Subcutaneous adipose tissue (tissue), 4 donors: ENCODE measurements around the gene TSPYL2. TPM values are rescaled to one million over a fixed set of nuclear protein-coding genes. Genes with fewer than 3 reads are reported as not detected.

ENCODE experiments used
- CTCF ChIP-seq: fragments of 450-650 bp; IDR thresholded peaks from one replicate; pipeline ENCODE4 v1.5.1; 2016; ENCODE audit warnings: low read depth, mild to moderate bottlenecking, control low read depth, antibody characterized with exemption, moderate library complexity
- total RNA-seq, 4 donors: library from RNA; depleted of rRNA; stranded (reverse); fragments of >200 nt; gene quantifications; one replicate each; pipeline ENCODE4 v1.1.0, GENCODE V29; 2016

Gene TSPYL2
- total RNA-seq, 4 donors from 2014 or later: 33.5 to 56.6 (median 43.5) TPM

DNA sequence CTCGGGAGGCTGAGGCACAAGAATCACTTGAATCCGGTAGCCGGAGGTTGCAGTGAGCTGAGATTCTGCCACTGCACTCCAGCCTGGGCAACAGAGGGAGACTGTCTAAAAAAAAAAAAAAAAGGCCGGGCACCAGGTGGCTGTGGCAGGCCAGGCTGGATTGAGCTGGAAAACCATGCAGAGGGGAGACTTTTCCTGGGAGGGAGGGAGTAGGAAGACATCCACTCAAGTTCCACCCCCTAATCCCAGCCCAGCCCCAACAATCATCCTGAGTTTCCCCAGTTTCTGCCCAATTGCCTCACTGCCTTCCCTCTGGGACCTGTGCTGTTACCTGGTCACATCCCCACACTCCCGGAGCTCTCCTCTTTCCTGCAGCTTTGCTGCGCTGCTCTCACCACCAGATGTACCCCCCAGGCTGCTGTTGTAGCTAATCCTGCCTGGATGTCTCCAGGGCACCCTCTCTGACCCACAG is 9.0 kb upstream of the TSPYL2 start:
- TF ChIP-seq CTCF: no peak

DNA sequence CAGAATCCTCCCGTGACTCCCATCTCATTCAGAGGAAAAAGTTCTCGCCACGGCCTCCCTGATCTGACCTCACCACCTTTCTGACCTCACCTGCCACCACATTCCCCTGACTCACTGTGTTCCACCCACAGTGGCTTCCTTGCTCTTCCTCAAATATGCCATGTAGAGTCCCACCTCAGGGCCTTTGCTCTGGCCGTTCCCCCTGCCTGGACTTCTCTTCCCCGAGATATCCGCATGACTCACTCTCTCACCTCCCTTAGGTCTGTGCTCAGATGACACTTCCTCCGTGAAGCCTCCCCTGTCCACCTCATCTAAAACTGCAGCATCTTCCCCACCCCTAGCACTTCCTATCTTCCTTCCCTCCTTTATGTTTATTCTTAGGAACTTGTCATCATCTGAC is 7.2 kb upstream of the TSPYL2 start:
- TF ChIP-seq CTCF: no peak

- no peak for TF ChIP-seq CTCF
Observed at GRCh38 chrX:53076671-53077070, 5.5 kb upstream of the TSPYL2 start.

DNA sequence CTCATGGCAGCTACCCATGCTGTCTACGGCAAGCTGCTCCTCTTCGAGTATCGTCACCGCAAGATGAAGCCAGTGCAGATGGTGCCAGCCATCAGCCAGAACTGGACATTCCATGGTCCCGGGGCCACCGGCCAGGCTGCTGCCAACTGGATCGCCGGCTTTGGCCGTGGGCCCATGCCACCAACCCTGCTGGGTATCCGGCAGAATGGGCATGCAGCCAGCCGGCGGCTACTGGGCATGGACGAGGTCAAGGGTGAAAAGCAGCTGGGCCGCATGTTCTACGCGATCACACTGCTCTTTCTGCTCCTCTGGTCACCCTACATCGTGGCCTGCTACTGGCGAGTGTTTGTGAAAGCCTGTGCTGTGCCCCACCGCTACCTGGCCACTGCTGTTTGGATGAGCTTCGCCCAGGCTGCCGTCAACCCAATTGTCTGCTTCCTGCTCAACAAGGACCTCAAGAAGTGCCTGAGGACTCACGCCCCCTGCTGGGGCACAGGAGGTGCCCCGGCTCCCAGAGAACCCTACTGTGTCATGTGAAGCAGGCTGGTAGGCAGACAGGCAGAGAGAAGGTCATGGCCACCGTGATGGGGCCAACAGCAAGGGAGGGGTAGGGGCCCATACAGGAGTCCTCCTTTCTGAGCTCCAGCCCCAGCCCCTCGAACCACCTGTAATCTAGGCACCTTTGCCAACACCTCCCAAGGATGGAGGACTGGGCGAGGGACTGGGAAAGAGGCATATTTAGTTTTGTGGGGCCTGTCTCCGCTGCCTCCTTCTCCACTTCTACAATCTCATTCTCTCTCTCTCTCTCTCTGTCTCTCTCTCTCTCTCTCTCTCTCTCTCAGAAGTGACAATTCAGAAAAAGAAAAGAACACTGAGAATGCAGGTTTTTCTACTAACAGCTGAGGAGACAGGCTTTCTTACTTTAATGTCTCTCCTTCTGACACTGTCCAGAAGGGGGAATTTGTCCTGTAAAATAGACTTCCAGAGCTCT is 4.7 kb upstream of the TSPYL2 start:
- no peak for TF ChIP-seq CTCF

GRCh38 chrX:53078943-53079342 is 3.2 kb upstream of the TSPYL2 start:
- TF ChIP-seq CTCF: no peak

GRCh38 chrX:53080628-53081580 is 1.3 kb upstream of the TSPYL2 start:
- no peak for TF ChIP-seq CTCF
